ENCODE data around the gene MBTD1. TPM values are rescaled to one million over a fixed set of nuclear protein-coding genes. Genes with fewer than 3 reads are reported as not detected.

MBTD1 gene
- total and polyA plus RNA-seq, 10 donors: 9.6 to 45.7 (median 23.6) TPM

DNA sequence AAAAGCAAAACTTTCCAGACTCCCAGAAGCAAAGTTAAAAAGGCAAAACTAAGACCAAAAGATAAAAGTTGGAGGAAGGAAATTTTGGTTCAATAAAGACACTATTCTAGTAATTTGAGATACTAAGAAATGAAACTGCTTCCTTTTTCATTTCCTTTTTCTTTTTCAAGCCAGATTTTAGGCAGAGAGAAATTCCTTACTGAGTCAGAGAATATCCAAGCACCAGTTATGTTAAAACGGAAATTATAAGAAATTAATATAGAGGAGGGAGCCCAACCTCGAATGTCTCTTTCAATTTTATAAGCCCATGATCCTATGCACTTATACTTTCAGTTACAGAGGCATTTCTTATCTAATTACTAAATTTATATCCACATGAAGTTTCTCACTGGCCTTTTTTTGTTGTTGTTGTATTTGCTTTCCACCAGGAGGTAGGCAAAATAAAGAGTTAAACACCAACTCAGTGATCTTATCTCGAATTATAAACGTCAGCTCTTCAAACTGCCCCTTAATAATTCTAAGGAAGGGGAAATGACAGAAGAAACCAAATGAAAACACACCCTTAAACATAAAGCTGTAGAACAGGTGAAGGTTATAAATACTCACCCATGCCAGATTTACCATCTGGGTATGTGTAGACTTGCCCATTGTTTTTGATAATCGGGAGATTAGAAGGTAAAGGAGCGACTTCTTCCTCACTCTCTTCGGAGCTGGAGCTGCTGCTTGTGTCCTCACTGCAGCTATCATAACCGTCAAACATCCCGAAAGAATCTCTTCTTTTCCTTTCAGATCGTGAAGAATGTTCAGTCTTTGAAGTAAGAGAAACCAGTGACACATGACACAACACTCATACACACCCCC is 35.2 kb downstream of the MBTD1 start:
- H3K36me3 ChIP-seq: peaks cover 0 to 57% (median 34%) of the 10 kb centered on the region in 6 donors
- no peaks in the 10 kb centered on the region for H3K27me3 ChIP-seq (replicated peaks in 1 of 7)
- H3K9me3 ChIP-seq: no peaks in the 10 kb centered on the region
- TF ChIP-seq POLR2AphosphoS5 (IDR thresholded peaks at IDR 0.05): no peak
- no peak for TF ChIP-seq POLR2A (IDR thresholded peaks at IDR 0.05)
- TF ChIP-seq, protein P1, sequence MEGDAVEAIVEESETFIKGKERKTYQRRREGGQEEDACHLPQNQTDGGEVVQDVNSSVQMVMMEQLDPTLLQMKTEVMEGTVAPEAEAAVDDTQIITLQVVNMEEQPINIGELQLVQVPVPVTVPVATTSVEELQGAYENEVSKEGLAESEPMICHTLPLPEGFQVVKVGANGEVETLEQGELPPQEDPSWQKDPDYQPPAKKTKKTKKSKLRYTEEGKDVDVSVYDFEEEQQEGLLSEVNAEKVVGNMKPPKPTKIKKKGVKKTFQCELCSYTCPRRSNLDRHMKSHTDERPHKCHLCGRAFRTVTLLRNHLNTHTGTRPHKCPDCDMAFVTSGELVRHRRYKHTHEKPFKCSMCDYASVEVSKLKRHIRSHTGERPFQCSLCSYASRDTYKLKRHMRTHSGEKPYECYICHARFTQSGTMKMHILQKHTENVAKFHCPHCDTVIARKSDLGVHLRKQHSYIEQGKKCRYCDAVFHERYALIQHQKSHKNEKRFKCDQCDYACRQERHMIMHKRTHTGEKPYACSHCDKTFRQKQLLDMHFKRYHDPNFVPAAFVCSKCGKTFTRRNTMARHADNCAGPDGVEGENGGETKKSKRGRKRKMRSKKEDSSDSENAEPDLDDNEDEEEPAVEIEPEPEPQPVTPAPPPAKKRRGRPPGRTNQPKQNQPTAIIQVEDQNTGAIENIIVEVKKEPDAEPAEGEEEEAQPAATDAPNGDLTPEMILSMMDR (IDR thresholded peaks at IDR 0.05 in 8 of 11, conservative IDR thresholded peaks at IDR 0.05 in 3 of 11): no peak
- 38 to 46% (median 41%) methylated on average over 10 of the region's 10 CpGs for WGBS, 5 donors
- intact Hi-C loops (cut with DNase I; ENCODE audit: low total_unique reads): no loop called here
- H3K4me1 ChIP-seq: peaks cover 10 to 48% (median 20%) of the 10 kb centered on the region in 6 donors
- no peak overlapping the region for H3K4me3 ChIP-seq
- no peak for DNase-seq
- peak overlapping the region; percentile 0 to 63 (median 33) for H3K27ac ChIP-seq

DNA sequence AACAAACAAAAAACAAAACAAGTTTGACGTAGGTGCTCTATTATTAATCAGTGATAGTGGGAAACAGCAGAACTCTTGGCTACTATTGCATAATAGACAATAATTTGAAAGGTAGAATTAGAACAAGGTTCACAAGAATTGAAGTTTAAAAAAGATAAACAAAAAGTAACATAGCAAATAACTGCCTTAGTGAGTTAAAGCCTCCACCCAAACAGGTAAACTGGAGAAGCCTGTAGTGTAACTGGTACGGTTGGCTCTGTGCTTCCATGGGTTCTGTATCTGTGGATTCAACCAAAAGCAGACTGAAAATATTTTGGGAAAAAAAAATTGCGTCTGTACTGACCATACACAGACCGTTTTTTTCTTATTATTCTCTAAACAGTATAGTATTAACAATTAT is 38.5 kb downstream of the MBTD1 start:
- Histone ChIP-seq H3K36me3 (peaks cover 0 to 90% (median 63%) of the 10 kb centered on the region in 6 donors), H3K27ac (no peak overlapping the region), H3K4me1 (peaks cover 10 to 24% (median 17%) of the 10 kb centered on the region in 6 donors), H3K4me3 (no peak overlapping the region), H3K27me3 (replicated peaks in 1 of 7) (no peaks in the 10 kb centered on the region), H3K9me3 (no peaks in the 10 kb centered on the region)
- TF ChIP-seq POLR2A (IDR thresholded peaks at IDR 0.05) (no peak), POLR2AphosphoS5 (IDR thresholded peaks at IDR 0.05) (no peak)
- TF ChIP-seq, protein P1 (IDR thresholded peaks at IDR 0.05 in 8 of 11, conservative IDR thresholded peaks at IDR 0.05 in 3 of 11): no peak
- DNase-seq: no peak
- WGBS, 5 donors: 91 to 94% (median 92%) methylated on average over 4 of the region's 4 CpGs
- intact Hi-C loops (cut with DNase I; ENCODE audit: low total_unique reads): no loop called here

DNA sequence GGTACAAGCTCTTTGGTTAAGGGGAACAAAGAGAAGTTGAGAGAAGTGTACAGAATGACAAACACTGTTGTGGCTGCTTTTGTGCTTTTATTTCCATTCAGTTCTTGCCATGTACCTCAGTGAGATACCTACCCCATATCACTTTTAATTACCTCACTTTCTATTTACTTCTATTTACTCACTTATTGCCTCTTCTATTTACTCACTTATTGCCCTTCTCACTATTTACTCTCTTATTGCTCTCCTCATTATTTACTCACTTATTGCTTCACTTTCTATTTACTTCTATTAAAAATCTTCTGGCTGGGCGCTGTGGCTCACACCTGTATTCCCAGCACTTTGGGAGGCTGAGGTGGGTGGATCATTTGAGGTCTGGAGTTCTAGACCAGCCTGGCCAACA is 41.9 kb downstream of the MBTD1 start:
- Histone ChIP-seq H3K9me3 (no peaks in the 10 kb centered on the region), H3K27ac (no peak overlapping the region), H3K4me3 (no peak overlapping the region), H3K36me3 (peaks cover 0 to 100% (median 76%) of the 10 kb centered on the region in 6 donors), H3K27me3 (replicated peaks in 1 of 7) (no peaks in the 10 kb centered on the region), H3K4me1 (no peaks in the 10 kb centered on the region)
- intact Hi-C loops (cut with DNase I; ENCODE audit: low total_unique reads): no loop called here
- DNase-seq: no peak
- WGBS, 5 donors: 97 to 100% (median 100%) methylated on average over 1 of the region's 1 CpG
- TF ChIP-seq POLR2AphosphoS5 (IDR thresholded peaks at IDR 0.05): no peak
- TF ChIP-seq POLR2A (IDR thresholded peaks at IDR 0.05): no peak
- TF ChIP-seq, protein P1 (IDR thresholded peaks at IDR 0.05 in 8 of 11, conservative IDR thresholded peaks at IDR 0.05 in 3 of 11): no peak

DNA sequence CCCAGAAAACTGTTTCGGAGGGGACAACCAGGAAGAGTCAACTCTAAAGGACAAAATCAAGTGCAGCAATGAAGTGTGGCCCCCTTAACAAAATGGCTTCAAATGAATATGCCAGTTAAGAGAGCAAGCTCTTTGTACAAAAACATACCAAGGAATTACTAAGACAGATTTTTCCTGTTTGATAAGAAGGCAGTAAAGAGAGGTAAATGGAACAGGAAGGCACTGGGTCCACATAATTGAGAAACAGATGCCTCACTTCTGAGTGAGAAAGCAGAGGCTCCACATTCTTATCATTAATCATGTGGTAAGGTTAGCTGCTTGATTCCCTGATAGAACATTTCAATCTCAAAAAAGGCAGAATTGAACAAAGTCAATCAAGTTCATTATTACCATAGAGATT is 44.9 kb downstream of the MBTD1 start:
- DNase-seq: no peak
- H3K4me1 ChIP-seq: no peaks in the 10 kb centered on the region
- WGBS, 5 donors: 87 to 93% (median 90%) methylated on average over 1 of the region's 1 CpG
- no peaks in the 10 kb centered on the region for H3K27me3 ChIP-seq (replicated peaks in 1 of 7)
- H3K4me3 ChIP-seq: no peak overlapping the region
- no peak overlapping the region for H3K27ac ChIP-seq
- peaks cover 3 to 100% (median 72%) of the 10 kb centered on the region in 6 donors for H3K36me3 ChIP-seq
- TF ChIP-seq POLR2A (IDR thresholded peaks at IDR 0.05): no peak
- no peaks in the 10 kb centered on the region for H3K9me3 ChIP-seq
- intact Hi-C loops (cut with DNase I; ENCODE audit: low total_unique reads): no loop called here

Data from spleen (tissue), 11 donors.